HT1080 (cell line): ENCODE data around the gene CR2. TPM values are rescaled to one million over a fixed set of nuclear protein-coding genes. Genes with fewer than 3 reads are reported as not detected.
"Not testable (repeated sequence)": the region's sequence is repeated elsewhere in the genome, so short reads cannot be mapped to it uniquely, and the experiment has no call there.

Experiments
- DNase-seq: peaks from one replicate; pipeline ENCODE4 v3.0.0-alpha.2; 2015; ENCODE audit warnings: low read depth
- total RNA-seq: library from RNA; depleted of rRNA; stranded (reverse); fragments of >200 nt; shearing (Covaris generic); gene quantifications from 2 replicates; pipeline ENCODE4 v1.2.3, GENCODE V29; 2014; rRNA removed

CR2 gene
- total RNA-seq, 1 experiment from 2014 or later, result not detected

GRCh38 chr1:207503950-207504349 lies 49.8 kb downstream of the CR2 start:
- DNase-seq, result no peak

DNA sequence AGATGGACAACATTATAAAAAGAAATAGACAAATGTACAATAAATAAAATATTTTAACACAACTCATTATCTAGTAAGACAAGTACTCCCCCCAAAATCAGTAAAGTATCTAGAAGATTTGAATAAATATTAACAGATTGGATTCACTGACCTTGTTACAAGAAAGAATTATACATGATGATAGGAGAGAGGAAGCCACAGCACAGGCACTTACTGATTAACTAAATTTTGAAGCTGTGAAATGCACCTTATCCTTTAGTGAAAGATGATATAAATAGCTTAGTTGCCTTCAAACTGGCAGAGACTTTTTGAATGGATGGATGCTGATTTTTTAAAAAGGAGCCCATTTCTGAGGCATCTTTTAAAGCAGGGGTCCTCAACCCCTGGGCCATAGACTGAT lies 50.3 kb downstream of the CR2 start:
- no peak for DNase-seq

- DNase-seq, result no peak
Measured at GRCh38 chr1:207510444-207510843, 56.3 kb downstream of the CR2 start.

DNA sequence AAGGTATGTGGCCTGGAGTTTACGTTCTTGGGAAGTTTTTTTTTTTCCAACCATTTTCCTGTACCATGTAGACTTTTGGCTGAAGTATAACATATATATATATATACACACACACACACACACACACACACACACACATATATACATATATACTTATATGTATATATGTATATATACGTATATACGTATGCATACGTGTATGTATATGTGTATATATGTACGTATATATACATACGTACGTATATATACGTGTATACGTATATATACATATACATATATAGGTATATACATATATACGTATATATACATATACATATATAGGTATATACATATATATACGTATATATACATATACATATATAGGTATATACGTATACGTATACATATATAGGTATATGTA lies 60.8 kb downstream of the CR2 start:
- no peak for DNase-seq

DNA sequence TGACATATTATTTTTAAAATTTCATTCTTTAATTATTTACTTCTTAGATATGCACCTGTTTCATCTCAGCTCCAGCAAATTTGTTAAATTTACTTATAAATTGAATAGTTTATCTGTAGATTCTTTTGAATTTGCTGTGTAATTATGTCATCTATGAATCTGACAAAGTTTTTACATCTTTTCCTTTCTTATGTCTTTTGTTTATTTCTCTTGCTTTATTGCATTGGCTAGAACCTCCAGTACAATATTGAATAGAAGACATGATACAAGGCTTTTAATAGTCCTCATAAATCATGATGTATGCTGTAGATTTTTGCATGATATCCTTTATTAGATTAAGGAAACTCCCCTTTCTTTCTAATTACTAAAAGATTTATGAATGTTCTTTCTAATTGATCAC lies 62.6 kb downstream of the CR2 start:
- no peak for DNase-seq

DNA sequence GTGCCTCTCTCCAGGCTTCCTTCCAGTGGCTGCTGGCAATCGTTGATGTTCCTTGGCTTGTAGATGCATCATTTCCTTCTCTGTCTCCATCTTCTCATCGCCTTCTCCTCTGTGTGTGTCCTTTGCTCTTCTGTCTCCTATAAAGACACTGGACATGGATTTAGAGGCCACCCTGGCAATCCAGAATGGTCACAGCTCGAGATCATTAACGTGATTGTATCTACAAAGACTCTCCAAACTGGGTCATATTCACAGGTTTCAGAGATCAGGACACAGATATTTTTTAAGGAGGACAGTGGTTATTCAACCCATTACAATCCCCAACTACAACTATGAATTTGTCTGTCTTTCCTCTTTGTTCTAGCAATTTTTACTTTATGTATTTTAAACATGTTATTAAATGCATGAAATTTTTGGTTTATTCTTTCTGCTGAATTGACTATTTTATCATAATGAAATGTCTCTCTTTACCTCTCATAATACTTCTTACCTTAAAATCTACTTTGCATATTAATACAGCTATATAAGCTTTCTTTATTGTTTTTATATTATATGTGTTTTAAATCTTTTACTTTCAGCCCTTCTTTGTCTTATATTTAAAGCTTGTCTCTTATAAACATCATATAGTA lies 64.6 kb downstream of the CR2 start:
- no peak for DNase-seq

DNA sequence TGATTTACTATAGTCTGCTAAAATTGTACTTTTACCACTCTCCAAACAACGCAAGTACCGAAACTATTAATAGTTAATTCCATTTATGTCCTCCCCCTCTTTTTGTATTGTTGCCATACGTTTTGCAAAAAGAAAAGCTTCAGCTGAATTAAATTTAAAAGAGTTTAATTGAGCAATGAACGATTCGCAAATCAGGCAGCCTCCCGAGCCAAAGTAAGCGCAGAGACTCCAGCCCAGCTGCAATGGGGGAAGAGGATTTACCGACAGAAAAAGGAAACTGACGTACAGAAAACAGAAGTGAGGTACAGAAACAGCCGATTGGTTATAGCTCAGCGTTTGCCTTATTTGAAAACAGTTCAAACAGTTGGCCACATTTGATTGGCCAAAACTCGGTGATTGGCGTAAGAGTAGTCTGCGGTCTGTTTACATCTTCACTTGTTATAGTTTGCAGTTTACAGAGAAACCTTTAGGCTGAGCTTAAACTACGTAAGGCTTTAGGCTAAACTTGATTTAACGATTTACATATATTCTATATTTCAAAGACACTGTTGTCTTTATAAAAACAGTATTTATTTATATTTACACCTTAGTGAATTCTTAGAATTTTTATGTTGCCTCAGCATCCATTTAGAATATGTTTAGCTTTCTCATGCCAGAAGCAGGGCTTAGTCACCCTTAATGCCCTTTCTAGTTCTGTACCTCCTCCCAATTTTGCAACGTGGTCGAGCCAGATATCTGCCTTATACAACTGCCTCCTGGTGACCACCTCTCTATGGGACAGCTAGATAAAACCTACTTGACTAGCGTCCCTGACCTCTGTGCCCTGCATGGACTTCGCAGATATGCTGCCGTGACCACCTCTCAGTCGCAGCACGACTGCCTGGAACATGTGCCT lies 65.6 kb downstream of the CR2 start:
- no peak for DNase-seq

GRCh38 chr1:207520400-207521345 lies 66.5 kb downstream of the CR2 start:
- not testable (repeated sequence) for DNase-seq

- not testable (repeated sequence) for DNase-seq
Measured at GRCh38 chr1:207525239-207525638, 71.1 kb downstream of the CR2 start.

DNA sequence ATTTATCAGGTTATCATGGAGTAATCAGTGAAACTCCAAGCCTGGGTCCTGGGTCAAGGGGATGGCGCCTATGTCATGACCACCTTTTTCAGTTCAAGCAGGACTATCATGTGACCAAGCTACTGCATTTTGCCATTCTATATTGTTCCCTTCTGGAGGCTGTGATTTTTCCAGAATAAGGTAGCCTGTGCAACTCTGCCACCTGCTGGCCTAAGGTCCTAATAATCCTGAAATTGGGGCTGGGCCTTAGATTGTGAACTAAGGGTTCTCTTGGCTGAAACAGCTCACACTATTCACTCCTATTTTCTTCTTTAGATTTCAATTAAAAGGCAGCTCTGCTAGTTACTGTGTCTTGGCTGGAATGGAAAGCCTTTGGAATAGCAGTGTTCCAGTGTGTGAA lies 74.3 kb downstream of the CR2 start:
- DNase-seq, result not testable (repeated sequence)

DNA sequence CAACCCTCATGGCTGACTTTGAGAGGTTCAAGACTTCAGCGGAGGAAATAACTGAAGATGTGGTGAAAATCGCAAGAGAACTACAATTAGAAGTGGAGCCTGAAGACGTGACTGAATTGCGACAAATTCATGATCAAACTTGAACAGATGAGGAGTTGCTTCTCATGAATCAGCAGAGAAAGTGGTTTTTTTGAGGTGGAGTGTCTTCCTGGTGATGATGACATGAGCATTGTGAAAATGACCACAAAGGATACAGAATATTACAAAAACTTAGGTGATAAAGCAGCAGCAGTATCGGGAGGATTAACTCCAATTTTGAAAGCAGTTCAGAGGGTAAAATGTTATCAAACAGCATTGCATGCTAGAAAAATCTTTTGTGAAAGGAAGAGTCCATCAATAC lies 82.1 kb downstream of the CR2 start:
- not testable (repeated sequence) for DNase-seq

Other genes starting within 250 kb of the CR2 start
- gene CD55, start 132.7 kb upstream of the CR2 start, total RNA-seq, result 37.5 and 41.5 TPM in 2 replicates
- not detected in 2 replicates for gene CR1, start 41.8 kb downstream of the CR2 start, total RNA-seq
- gene CR1L, start 190.8 kb downstream of the CR2 start, total RNA-seq, result not detected in 2 replicates